ENCODE measurements around the gene KLHDC10.
"Not testable (repeated sequence)": the region's sequence is repeated elsewhere in the genome, so short reads cannot be mapped to it uniquely, and the experiment has no call there.

The KLHDC10 gene

DNA sequence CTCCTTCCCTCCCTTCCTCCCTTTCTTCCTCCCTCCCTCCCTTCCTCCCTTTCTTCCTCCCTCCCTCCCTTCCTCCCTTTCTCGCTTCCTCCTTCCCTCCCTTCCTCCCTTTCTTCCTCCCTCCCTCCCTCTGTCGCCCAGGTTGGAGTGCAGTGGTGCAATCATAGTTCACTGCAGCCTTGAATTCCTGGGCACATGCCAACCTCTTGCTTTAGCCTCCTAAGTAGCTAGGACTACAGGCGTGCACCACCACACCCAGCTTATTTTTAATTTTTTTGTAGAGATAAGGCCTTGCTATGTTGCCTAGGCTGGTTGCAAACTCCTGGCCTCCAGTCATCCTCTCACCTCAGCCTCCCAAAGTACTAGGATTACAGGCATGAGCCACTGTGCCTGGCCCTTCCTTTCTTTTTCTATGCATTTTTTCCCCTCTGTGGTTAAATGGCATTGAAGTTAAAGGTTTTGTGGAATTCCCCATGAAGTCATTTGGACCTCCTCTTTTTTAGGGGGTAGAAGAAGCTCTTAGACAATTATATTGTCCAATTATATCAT is 9.6 kb downstream of the KLHDC10 start:
- DNase-seq (ENCODE audit: low spot score) = no peak

DNA sequence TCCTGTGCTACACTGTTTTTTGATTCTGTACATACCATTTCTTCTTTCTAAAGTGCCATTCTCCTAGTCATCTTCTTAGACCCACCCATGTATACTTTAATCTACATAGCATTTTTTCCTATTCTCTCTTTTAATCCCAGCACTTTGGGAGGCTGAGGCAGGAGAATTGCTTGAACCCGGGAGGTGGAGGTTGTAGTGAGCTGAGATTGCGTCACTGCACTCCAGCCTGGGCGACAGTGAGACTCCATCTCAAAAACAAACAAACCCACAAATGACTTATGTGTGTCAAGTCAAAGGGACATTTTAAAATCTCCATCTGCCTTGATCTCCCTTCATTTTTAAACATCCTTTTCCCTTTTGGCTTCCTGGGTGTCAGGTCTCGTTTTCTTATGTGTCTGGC is 13.2 kb downstream of the KLHDC10 start:
- not testable (repeated sequence) for DNase-seq (ENCODE audit: low spot score)

DNA sequence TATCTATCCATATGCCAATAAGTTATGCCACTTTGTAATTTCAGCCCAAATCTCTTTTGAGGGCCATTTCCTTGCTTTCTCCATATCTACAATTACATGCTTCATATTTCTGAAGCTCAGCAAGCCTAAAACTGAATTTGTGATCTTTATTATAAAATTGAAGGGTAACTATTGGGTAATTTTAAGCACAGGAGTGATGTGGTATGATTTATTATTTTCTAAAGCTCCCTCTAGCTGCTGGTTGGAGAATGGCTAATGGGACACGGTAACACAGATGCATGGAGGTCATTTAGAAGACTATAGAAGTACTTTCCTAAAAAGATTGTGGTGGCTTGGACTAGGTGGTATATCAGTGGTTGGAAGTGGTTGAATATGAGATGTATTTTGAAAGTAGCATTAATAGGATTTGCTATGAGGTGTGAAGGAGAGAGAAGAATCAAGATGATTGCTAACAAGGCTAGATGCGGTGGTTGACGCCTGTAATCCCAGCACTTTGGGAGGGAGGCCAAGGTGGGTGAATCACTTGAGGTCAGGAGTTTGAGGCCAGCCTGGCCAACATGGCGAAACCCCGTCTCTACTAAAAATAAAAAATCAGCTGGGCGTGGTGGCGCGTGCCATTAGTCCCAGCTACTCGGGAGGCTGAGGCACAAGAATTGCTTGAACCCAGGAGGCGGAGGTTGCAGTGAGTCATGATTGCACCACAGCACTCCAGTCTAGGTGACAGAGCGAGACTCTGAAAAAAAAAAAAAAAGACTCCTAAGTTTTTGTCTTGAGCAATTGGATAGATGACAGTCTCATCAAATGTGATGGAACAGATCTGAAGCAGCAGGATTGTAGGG is 13.9 kb downstream of the KLHDC10 start:
- DNase-seq (ENCODE audit: low spot score) = no peak

DNA sequence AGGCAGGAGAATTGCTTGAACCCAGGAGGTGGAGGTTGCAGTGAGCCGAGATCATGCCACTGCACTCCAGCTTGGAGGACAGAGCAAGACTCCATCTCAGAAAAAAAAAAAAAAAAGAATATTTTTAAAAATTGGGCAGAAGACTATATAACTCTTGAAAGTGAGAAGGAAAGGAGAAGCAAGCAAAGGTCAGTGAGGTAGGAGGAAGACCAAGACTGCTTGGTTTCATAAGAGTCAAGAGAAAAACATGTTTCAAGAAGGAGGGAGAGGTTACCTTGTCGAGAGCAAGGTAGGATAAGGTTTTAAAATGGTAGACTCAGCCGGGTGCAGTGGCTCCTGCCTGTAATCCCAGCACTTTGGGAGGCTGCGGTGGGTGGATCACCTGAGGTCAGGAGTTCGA is 14.9 kb downstream of the KLHDC10 start:
- DNase-seq (ENCODE audit: low spot score) = not testable (repeated sequence)

DNA sequence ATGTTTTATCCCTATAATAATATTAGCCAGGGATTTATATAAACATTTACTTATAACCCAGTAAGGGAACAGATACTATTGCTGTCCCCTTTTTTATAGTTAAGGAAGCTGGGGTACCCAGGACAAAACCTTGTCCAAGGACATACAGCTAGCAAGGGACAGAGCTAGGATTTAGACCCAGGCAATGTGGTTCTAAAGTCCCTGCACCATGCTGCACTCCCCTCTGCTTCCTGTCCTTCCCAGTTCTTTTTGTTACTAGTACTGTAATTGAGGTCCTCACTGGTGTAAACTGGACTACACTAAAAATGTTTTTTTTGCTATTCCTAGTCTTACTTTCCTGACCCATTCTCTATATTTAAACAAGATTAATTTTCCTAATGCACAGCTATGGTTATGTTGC is 16.6 kb downstream of the KLHDC10 start:
- DNase-seq (ENCODE audit: low spot score) = no peak

DNA sequence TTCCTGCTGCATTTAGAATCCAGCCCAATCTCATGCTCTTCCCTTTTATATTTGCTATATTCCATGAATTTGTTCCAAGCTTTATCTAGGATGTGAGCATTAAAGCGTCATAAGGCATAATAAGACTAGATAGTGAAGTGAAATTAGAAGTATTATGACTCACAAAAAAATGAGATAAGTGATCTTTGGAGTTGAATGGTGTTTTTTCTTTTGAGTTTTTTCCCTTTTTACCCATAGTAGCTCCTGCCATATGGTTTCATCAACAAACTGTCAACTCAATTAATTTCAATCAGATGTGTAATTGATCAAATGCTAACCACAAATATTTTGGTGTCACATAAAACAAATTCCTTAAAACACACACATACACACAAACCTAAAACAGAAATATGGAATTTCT is 17.0 kb downstream of the KLHDC10 start:
- peak; percentile 15 for DNase-seq (ENCODE audit: low spot score)

DNA sequence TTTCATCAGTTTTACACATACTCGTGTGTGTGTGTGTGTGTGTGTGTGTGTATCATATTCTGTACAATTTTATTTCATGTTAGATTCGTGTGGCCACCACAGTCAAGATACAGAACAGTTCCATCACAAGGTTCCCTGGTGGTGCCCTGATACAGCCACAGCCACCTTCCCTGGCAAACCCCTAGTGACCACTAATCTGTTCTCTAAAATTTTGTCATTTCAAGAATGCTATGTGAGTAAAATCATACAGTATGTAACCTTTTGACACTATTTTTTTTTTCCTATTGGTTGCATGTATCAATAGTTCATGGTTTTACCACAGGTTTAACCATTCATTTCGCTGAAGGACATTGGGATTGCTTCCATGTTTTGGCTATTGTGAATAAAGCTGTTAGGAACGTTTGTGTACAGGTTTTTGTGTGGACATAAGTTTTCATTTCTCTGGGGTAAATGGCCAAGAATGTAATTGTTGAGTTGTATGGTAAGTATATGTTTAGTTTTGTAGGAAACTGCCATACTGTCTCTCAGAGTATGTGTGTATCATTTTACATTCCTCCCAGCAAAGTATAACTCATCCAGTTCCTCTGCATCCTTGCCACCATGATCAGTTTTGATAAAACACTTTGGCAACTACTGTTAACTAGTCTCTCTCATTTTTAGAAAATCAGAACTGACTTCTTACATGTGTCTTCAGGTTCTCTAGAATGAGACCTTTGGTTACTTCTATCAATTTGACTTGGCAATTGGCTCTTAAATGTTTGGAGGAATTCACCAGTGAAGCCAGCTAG is 20.6 kb downstream of the KLHDC10 start:
- no peak for DNase-seq (ENCODE audit: low spot score)

DNA sequence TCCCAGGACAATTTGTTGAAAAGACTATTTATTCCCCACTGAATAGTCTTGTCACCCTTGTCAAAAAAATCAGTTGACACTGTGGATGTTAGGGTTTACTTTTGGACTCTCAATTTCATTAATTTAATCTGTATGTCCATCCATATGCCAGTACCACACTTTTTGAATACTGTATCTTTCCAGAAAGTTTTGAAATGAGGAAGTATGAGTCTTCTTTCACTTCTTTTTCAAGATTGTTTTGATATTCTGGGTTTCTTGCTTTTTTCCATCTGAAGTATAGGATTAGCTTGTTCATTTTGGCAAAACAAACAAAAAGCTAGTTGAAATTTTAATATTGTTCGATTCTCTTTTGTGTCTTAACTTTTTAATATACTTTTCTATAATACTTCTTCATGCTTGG is 21.7 kb downstream of the KLHDC10 start:
- no peak for DNase-seq (ENCODE audit: low spot score)

DNA sequence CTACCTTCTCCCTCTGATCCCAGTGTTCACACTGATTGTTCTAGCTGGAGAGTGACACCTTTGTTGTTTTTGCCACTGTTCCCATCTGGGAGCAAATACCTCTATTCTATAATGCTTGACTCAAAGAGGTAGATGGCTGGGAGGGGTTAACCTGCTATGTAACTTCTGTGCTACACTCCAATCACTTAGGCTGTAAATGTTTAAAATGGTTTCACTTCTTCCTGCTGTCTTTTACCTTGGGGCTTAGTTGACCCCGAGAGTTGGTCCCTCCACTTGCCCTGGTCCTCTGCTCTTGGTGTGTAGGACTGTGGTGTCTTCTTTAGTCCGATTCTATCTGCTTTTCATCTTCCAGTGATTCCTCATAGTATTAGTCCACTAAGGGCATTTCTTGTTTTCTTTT is 22.3 kb downstream of the KLHDC10 start:
- DNase-seq (ENCODE audit: low spot score) = no peak

DNA sequence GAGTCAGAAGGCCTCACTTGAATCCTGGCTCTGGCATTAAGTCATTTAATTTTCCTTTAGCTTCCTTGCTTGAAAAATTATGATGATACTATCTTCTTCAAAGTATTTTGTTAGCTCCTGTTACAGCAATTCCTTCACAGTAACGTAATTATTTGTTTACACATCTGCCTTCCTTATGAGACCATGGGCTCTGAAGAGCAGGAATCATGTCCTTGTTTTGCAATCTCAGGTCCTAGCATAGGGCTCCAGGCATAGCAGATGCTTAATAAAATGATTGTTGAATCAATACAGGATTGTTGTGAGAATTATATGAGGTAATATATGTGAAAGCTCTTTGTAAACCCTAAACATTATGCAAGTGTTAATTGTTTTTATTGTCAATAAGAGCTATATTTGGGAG is 25.5 kb downstream of the KLHDC10 start:
- DNase-seq (ENCODE audit: low spot score) = peak; percentile 71

DNA sequence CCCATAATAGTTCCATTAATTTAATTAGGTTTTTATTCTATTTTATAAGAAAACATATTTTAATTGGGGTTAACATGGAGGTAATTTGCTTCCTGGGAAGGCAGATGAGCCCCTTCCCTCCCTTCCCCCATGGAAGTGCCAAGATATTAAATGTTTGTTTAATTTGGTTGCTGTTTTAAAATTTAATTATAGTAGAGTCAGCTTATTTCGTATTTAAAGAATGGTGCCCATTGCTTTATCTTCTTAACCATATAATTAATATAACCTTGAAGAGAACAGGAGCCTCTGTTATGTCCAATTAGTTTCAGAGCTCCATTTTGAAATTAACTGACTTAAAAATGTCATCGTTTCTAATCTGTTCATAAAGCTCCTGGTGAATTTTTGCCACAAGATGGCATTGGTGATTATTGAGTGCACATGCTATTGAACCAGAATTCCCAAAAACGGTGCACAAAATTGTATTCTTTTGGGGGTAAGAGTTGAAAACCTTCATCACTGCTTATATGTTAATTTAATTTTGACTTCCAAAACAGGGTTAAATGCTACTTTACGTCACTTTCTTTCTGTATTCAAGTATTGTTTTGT is 26.0 kb downstream of the KLHDC10 start:
- peak; percentile 15 for DNase-seq (ENCODE audit: low spot score)

DNA sequence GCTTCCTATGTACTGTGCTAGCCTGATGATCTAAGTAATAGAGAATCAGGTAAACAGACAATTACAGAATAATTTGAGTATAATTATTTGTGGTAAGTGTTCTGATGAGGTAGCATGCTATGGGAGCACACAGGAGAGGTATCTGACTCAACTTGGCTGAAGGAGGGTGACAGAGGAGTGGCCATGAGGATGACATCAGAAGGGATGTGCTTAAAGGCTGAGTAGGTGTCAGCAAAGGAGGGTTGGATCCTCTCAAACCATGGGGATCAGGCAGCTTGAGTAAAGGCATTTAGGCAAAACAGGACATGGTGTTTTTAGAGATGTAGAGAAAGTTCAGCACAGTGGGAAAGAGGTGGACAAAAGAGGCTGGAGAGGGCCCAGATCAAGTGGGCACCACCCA is 29.0 kb downstream of the KLHDC10 start:
- DNase-seq (ENCODE audit: low spot score) = no peak

DNA sequence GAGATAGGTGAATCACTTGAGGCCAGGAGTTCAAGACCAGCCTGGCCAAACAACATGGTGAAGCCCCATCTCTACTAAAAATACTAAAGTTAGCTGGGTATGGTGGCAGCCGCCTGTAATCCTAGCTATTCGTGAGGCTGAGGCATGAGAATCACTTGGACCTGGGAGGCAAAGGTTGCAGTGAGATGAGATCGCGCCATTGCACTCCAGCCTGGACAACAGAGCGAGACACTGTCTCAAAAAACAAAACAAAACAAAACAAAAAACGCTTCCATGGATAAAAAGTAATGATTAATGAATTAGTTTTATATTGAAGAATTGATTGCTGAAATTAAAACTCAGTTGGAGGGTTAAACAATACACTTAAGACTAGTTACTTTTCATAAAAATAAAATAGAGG is 32.3 kb downstream of the KLHDC10 start:
- no peak for DNase-seq (ENCODE audit: low spot score)

DNA sequence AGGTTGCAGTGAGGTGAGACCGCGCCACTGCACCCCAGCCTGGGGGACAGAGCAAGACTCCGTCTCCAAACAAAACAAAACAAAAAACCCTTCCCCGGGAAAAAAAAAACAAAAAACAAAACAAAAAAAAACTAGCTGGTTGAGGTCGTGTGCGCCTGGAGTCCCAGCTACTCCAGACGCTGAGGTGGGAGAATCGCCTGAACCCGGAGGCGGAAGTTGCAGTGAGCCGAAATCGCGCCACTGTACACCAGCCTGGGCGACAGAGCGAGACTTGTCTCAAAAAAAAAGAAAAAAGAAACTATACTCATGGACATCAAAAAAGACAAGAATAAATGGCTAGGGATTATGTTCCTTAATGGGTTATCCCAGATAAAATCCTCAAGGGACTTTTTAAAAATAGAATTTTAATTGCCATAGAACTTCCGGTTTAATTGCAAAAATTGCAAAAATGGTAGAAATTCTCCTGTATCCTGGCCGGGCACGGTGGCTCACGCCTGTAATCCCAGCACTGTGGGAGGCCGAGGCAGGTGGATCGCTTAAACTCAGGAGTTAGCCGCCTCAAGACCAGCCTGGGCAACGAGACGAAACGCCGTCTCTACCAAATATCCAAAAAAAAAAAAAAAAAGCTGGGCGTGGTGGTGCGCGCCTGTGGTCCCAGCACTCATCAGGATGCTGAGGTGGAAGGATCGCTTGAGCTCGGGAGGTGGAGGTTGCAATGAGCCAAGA is 37.8 kb downstream of the KLHDC10 start:
- DNase-seq (ENCODE audit: low spot score) = no peak

DNA sequence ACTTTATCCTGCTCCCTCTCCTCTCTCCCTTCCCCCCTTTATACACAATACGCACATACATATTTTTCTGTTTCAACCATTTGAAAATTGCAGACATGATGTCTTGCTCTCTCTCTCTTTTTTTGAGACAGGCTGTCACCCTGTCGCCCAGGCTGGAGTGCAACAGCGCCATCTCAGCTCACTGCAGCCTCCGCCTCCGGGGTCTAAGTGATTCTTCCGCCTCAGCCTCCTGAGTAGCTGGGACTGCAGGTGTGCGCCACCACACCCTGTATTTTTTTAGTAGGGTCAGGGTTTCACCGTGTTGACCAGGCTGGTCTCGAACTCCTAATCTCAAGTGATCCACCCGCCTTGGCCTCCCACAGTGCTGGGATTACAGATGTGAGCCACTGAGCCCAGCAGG is 38.5 kb downstream of the KLHDC10 start:
- no peak for DNase-seq (ENCODE audit: low spot score)

DNA sequence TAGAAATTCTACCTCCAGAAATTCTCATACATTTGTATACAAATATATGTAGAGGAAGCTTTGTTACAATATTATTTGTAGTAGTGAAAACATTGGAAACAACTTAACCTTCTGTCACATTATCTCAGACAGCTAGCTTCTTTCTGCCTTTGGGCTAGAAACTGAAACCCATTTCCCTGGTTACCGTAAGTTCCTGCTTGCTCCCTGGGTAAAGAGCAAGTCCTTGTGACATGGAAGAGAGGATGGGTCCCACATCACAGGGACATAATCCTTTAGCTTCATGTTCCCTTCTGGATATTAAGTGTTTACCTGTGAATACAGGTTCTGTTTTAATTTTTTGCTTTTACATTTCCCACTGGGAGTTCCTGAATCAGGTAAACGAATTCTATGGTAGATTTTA is 41.8 kb downstream of the KLHDC10 start:
- DNase-seq (ENCODE audit: low spot score) = no peak

DNA sequence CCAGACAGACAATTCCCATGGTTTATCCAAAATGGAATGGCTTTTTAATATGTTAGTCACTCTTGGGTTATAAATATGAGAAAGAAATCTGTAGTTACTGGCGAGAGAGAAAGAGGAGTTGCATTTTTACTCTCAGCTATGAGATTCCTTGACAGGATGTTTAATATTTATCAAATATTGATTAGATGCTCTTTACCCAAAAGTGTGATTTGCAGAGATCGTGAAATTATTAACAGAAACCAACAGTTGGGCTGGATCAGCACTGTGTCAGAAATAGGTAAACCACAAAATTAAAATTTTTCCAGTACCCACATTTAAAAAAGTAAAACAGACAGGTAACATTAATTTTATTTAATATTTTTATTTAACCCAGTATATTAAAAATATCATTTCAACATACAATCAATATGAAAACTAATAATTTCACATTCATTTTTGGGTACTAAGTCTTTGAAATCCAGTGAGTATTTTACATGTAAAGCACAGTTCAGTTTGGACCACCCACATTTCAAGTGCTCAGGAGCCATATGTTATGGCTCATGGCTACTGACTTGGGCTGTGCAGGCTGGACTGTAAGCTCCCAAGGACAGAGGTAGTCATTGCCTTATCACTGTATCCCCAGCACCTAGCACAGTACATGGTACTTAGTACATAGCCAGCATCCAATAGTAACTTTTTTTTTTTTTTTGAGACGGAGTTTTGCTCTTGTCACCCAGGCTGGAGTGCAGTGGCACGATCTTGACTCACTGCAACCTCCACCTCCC is 42.5 kb downstream of the KLHDC10 start:
- DNase-seq (ENCODE audit: low spot score) = no peak

DNA sequence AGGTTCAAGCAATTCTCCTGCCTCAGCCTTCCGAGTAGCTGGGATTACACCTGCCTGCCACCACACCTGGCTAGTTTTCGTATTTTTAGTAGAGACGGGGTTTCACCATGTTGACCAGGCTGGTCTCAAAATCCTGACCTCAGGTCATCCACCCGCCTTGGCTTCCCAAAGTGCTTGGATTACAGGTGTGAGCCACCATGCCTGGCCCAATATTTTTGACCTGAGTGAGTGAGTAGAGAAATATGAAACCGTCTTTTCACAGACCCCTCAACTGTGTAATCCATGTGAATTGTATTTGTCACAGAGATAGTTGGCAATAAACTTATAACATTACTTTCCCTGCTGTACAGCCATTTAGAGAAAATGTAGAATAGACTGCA is 43.1 kb downstream of the KLHDC10 start:
- DNase-seq (ENCODE audit: low spot score) = not testable (repeated sequence)

DNA sequence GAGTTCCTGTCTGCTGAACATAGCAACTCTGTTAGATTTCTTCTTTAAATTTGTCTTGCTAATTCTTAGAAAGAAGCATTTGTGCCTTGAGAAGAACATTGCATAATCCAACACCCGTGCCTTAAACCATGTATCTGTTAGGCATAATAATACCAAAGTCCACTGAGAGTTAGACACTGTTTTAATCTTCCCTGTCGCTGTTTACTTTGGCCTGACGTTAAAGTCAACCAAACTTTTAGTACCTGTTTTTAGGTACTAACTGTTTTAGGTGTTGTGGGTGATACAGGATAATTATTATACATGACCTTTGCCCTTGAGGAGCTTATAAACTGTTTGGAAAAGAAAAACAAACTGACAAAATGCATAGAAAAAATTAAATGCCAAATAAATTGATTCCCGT is 43.6 kb downstream of the KLHDC10 start:
- no peak for DNase-seq (ENCODE audit: low spot score)

DNA sequence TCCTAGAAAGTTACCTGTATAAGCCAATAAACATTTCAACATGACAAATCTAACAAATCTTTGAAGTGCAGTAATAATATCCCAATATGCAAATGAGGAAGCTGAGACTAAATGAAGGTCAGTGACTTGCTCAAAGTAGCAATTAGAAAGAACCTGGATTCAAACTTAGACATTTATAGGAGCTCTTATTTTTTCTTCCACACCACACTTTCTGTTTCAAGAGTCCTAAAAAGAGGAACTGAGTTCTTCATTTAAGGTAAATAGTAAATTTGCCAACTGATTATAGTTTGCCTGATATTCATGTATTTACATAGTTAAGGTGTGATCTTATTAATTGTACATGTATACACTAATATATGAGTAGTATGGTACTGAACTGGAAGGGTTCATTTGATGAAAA is 44.0 kb downstream of the KLHDC10 start:
- DNase-seq (ENCODE audit: low spot score) = no peak

DNA sequence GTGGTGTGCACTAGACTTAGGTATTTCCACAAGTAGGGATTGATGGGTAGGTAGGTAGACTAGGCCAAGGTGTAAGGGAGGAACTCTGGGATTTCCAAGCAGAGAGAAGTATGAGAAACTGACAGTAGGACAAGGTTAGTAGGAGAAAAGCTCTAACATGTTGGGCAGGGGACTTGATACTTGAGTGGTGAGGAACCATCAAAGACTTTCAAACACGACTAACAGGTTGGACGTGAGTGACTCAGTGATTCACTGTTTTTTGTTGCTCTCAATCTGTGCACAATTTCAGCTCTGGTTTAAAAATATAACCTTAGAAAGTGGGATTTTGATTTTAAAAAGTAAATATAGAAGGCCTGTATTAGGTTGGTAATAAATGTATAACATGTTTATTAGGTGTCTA is 44.4 kb downstream of the KLHDC10 start:
- DNase-seq (ENCODE audit: low spot score) = no peak

All from GM03348 (cell line).